ENCODE data around the gene DNAI1.

DNA sequence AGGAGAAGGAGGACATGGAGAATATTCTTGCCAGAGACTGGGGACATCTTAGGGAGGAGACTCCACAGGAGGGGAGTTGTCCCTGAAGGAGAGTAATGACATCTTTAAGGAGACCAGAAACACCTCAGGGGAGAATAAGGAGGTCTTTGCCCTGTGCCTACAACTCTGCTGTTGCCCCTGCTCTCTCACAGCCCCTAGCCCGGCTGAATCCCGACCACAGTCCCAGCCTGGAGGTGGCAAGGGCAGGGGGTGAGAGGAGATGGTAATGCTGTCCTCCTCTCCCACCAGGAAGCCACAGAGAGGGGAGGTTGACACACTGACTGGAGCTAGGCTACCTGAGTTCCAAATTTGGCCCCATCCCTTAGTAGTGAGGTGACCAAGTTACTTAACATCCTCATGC is 94.4 kb downstream of the DNAI1 start:
- TF ChIP-seq GATA2 (IDR thresholded peaks at IDR 0.05; ENCODE audit: low read depth, low read length) (no peak), GATA3 (IDR thresholded peaks at IDR 0.05; ENCODE audit: low read depth, low read length) (no peak)
